AG09309 (cell line): ENCODE results near the gene RSF1.

Experiments used
- DNase-seq: peaks from one replicate; pipeline ENCODE4 v3.0.0-alpha.2; 2010; ENCODE audit warnings: low read depth
- H3K4me3 ChIP-seq: 2 replicates; pipeline ENCODE4 v1.5.1; 2011; ENCODE audit warnings: mild to moderate bottlenecking, low read depth, low read length, moderate library complexity; ENCODE audit not compliant: control insufficient read depth
- CTCF ChIP-seq: IDR thresholded peaks from 2 replicates; pipeline ENCODE4 v1.5.1; 2011; ENCODE audit warnings: mild to moderate bottlenecking, low read depth, low read length, inconsistent platforms; ENCODE audit not compliant: insufficient read depth, control insufficient read depth; ENCODE audit errors: missing control alignments

RSF1 gene

GRCh38 chr11:77699425-77699824, 121.1 kb downstream of the RSF1 start:
- TF ChIP-seq CTCF, result no peak
- H3K4me3 ChIP-seq, result no peak overlapping the region
- DNase-seq, result no peak

- TF ChIP-seq CTCF, result no peak
- no peak for DNase-seq
- H3K4me3 ChIP-seq, result no peak overlapping the region
These were observed 121.6 kb downstream of the RSF1 start for GRCh38 chr11:77698896-77699295.

- TF ChIP-seq CTCF, result no peak
- H3K4me3 ChIP-seq, result no peak overlapping the region
- DNase-seq, result no peak
These were observed 122.7 kb downstream of the RSF1 start for GRCh38 chr11:77697865-77698264.

- H3K4me3 ChIP-seq, result no peak overlapping the region
- no peak for DNase-seq
- TF ChIP-seq CTCF, result no peak
These were observed 125.1 kb downstream of the RSF1 start for GRCh38 chr11:77695417-77695816.

- no peak for TF ChIP-seq CTCF
- no peak for DNase-seq
- H3K4me3 ChIP-seq, result no peak overlapping the region
These were observed 129.9 kb downstream of the RSF1 start for GRCh38 chr11:77690649-77691048.

GRCh38 chr11:77687088-77687487, 133.4 kb downstream of the RSF1 start:
- no peak for DNase-seq
- TF ChIP-seq CTCF, result no peak
- H3K4me3 ChIP-seq, result no peak overlapping the region

GRCh38 chr11:77677138-77677537, 143.4 kb downstream of the RSF1 start:
- TF ChIP-seq CTCF, result no peak
- DNase-seq, result no peak
- H3K4me3 ChIP-seq, result no peak overlapping the region
